Thyroid gland (tissue), 4 donors: ENCODE results near the gene MRPL9.

ENCODE experiments used
- CTCF ChIP-seq, 6 experiments: fragments of 200-600 bp in 3 of 6; fragments of 450-650 bp in 3 of 6; sonication (generic) in 3 of 6; IDR thresholded peaks; one replicate each; pipeline ENCODE4 v1.5.1; 2016 to 2019; ENCODE audit warnings: antibody characterized with exemption in 6 of 6, mild to moderate bottlenecking in 2 of 6, inconsistent platforms in 1 of 6, moderate library complexity in 1 of 6
- POLR2A ChIP-seq, 2 donors: fragments of 450-650 bp; IDR thresholded peaks; one replicate each; pipeline ENCODE4 v1.6.1; 2017; ENCODE audit warnings: antibody characterized with exemption in 2 of 2, mild to moderate bottlenecking in 2 of 2, moderate library complexity in 1 of 2

- TF ChIP-seq CTCF (IDR thresholded peaks at IDR 0.05) (no peak), POLR2A (IDR thresholded peaks at IDR 0.05) (no peak)
Measured at GRCh38 chr1:151733126-151733525, 30.2 kb downstream of the MRPL9 start.
